ENCODE results near the gene SLC9A3. TPM values are rescaled to one million over a fixed set of nuclear protein-coding genes. Genes with fewer than 3 reads are reported as not detected.
A peak's percentile ranks its signal among the peaks of the same experiment; 100 is the strongest.

The SLC9A3 gene
- total and polyA plus RNA-seq, 8 donors, result 2.7 to 142 (median 14.9) TPM

DNA sequence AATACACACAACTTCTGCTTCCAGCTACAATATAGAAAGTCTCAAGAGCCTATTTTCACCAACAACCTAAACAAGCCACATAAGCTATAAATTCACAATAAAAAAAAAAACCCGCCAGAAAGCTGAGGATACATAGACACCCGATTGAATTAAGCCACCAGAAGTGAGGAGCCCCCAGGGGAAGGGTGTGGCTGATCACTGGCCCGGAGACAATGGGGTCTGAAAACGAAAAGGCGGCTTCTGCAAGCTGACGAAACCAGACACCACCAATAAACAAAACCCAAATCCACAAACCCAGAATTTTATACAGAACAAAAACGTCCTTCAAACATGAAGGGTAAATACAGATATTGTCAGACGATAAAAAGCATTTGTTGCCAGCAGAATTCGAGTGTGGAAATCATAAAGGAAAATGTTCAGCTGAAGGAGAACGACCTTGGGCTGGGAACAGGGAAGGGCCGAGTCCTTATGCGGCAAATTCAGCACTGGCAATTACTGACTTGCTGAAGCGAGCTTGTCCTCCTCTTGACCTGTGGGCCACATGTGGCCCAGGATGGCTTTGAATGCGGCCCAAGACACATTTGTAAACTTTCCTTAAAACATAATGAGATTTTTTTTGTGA lies 48.3 kb upstream of the SLC9A3 start:
- Histone ChIP-seq H3K27me3 (peaks cover 0 to 72% (median 5%) of the 10 kb centered on the region in 3 donors), H3K4me1 (no peaks in the 10 kb centered on the region), H3K9me3 (peaks cover 0 to 23% (median 21%) of the 10 kb centered on the region in 4 donors), H3K27ac (no peak overlapping the region), H3K36me3 (no peaks in the 10 kb centered on the region), H3K4me3 (no peak overlapping the region)
- peak in 1 of 2 donors; percentile 32 for DNase-seq
- TF ChIP-seq, protein P1, sequence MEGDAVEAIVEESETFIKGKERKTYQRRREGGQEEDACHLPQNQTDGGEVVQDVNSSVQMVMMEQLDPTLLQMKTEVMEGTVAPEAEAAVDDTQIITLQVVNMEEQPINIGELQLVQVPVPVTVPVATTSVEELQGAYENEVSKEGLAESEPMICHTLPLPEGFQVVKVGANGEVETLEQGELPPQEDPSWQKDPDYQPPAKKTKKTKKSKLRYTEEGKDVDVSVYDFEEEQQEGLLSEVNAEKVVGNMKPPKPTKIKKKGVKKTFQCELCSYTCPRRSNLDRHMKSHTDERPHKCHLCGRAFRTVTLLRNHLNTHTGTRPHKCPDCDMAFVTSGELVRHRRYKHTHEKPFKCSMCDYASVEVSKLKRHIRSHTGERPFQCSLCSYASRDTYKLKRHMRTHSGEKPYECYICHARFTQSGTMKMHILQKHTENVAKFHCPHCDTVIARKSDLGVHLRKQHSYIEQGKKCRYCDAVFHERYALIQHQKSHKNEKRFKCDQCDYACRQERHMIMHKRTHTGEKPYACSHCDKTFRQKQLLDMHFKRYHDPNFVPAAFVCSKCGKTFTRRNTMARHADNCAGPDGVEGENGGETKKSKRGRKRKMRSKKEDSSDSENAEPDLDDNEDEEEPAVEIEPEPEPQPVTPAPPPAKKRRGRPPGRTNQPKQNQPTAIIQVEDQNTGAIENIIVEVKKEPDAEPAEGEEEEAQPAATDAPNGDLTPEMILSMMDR (IDR thresholded peaks at IDR 0.05), result no peak
- TF ChIP-seq POLR2A (IDR thresholded peaks at IDR 0.05), result no peak
- TF ChIP-seq EP300 (IDR thresholded peaks at IDR 0.05), result no peak
- no peak for TF ChIP-seq POLR2AphosphoS5 (IDR thresholded peaks at IDR 0.05)
- 23 to 43% (median 38%) methylated on average over 14 of the region's 14 CpGs for WGBS, 5 donors
- intact Hi-C loops (cut with DNase I; ENCODE audit: low total_unique reads), result no loop called here

DNA sequence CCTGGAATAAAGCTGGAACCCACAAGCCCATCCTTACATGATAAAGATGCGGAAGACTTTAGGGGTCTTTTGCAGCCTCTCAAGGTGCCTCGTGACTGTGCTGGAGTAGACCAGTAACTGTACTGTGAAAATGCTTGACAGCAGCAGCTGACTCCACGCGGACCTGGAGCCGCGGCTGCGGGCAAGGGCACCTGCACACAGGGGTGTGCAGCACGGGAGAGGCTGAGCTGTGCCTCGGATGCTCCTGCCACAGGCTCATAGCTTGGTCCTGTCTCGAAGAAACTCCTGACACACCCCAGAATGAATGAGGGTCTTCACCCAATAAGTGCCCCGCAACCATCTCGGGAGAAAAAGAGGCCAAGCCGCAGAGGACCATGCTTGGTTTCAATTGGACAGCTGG lies 47.5 kb upstream of the SLC9A3 start:
- Histone ChIP-seq H3K4me3 (no peak overlapping the region), H3K36me3 (no peaks in the 10 kb centered on the region), H3K4me1 (no peaks in the 10 kb centered on the region), H3K9me3 (peaks cover 0 to 18% (median 16%) of the 10 kb centered on the region in 4 donors), H3K27me3 (peaks cover 0 to 75% (median 5%) of the 10 kb centered on the region in 3 donors), H3K27ac (no peak overlapping the region)
- intact Hi-C loops (cut with DNase I; ENCODE audit: low total_unique reads), result no loop called here
- WGBS, 5 donors, result 87 to 94% (median 92%) methylated on average over 7 to 13 of the region's 13 CpGs
- DNase-seq, result no peak
- no peak for TF ChIP-seq POLR2AphosphoS5 (IDR thresholded peaks at IDR 0.05)
- no peak for TF ChIP-seq EP300 (IDR thresholded peaks at IDR 0.05)
- TF ChIP-seq, protein P1 (IDR thresholded peaks at IDR 0.05), result no peak
- no peak for TF ChIP-seq POLR2A (IDR thresholded peaks at IDR 0.05)

DNA sequence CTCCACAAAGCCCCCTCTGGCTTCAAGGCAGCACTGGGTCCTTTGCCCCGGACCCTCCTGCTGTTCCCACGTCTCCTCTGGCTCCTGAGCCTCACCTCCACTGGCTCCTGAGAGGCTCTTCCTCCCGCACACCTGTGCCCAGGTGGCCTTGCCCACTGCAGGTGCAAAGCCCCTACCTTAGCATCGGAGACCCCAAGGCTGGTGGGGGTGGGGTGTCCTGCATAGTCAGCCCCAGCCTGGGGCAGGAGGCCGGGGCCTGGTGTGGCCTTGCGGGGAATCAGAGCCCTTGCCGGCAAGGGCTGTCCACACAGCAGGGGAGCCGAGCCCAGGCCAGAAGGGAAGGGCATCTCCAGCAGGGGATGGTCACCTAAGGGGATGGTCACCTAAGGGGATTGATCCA lies 46.6 kb upstream of the SLC9A3 start:
- peaks cover under 1 to 84% (median 6%) of the 10 kb centered on the region in 3 donors for H3K27me3 ChIP-seq
- TF ChIP-seq EP300 (IDR thresholded peaks at IDR 0.05) (no peak), POLR2AphosphoS5 (IDR thresholded peaks at IDR 0.05) (no peak), POLR2A (IDR thresholded peaks at IDR 0.05) (no peak)
- TF ChIP-seq, protein P1 (IDR thresholded peaks at IDR 0.05), result no peak
- WGBS, 5 donors, result 86 to 91% (median 90%) methylated on average over 5 to 8 of the region's 8 CpGs
- H3K9me3 ChIP-seq, result peaks cover 0 to 12% (median 11%) of the 10 kb centered on the region in 4 donors
- no peak overlapping the region for H3K27ac ChIP-seq
- H3K36me3 ChIP-seq, result no peaks in the 10 kb centered on the region
- DNase-seq, result no peak
- intact Hi-C loops (cut with DNase I; ENCODE audit: low total_unique reads), result no loop called here
- no peak overlapping the region for H3K4me3 ChIP-seq
- H3K4me1 ChIP-seq, result peaks cover 0 to 2% (median under 1%) of the 10 kb centered on the region in 4 donors

DNA sequence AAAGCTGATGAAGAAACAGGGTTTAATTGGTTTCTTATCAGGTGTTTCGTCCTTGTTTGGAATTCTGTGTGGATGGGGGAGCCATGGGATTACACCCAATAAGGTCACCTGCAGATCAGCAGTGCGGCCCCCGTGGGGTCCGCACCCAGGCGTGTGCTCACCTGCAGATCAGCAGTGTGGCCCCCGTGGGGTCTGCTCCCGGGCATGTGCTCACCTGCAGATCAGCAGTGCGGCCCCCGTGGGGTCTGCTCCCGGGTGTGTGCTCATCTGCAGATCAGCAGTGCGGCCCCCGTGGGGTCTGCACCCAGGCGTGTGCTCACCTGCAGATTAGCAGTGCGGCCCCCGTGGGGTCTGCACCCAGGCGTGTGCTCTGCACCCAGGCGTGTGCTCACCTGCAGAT lies 46.2 kb upstream of the SLC9A3 start:
- H3K4me3 ChIP-seq, result no peak overlapping the region
- H3K27ac ChIP-seq, result no peak overlapping the region
- intact Hi-C loops (cut with DNase I; ENCODE audit: low total_unique reads), result no loop called here
- peaks cover 0 to 6% (median 3%) of the 10 kb centered on the region in 4 donors for H3K4me1 ChIP-seq
- DNase-seq, result no peak
- no peaks in the 10 kb centered on the region for H3K36me3 ChIP-seq
- peaks cover 0 to 8% (median 7%) of the 10 kb centered on the region in 4 donors for H3K9me3 ChIP-seq
- peaks cover 3 to 85% (median 10%) of the 10 kb centered on the region in 3 donors for H3K27me3 ChIP-seq
- WGBS, 5 donors, result 74 to 89% (median 76%) methylated on average over 9 to 17 of the region's 17 CpGs
- TF ChIP-seq EP300 (IDR thresholded peaks at IDR 0.05) (no peak), POLR2A (IDR thresholded peaks at IDR 0.05) (no peak), POLR2AphosphoS5 (IDR thresholded peaks at IDR 0.05) (no peak)
- TF ChIP-seq, protein P1 (IDR thresholded peaks at IDR 0.05), result no peak
